Measurements from ENCODE around the gene SDK1. TPM values are rescaled to one million over a fixed set of nuclear protein-coding genes. Genes with fewer than 3 reads are reported as not detected.

Gene SDK1
- total and polyA plus RNA-seq, 2 donors (not counting 3 experiments of a cell fraction or from before 2014, with no cell fraction given), result 1.6 to 3.9 TPM

DNA sequence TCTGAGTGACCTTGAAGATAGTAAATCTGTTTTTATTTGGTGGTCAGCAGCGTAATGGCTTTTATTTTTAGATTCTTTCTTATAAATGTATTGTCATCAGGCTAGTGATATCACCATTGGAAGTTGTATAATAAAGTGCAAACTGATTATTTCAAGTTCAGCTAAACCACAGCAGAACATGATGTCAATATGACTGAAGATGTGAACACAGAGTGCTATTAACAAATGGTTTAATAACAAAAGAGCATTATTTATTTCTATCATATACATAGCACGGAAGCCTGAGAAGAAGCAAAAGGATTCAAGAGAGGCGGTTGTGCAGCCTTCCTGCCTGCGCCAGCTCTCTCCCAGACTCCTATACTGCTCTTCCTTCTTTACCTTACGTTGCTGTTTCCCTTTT lies 142.7 kb downstream of the SDK1 start:
- no peak for FAIRE-seq
- ChIA-PET CTCF (interaction anchor here (0.8 kb wide), 1 partner anchor 11 kb away, joined by 3 read pairs; no protein-coding TSS in a partner anchor), POLR2A (no interaction called here)
- Histone ChIP-seq H3K27me3 (ENCODE audit: control insufficient read depth in 2 of 2, insufficient read depth in 2 of 2, low read length in 2 of 2) (no peaks in the 10 kb centered on the region), H3K4me3 (replicated peaks in 1 of 3; ENCODE audit: insufficient read depth in 1 of 3, low read depth in 1 of 3, low read length in 3 of 3) (no peak overlapping the region), H3K36me3 (ENCODE audit: control insufficient read depth in 2 of 2, extremely low read depth in 1 of 2, insufficient read depth in 2 of 2, low read length in 2 of 2) (no peaks in the 10 kb centered on the region), H3K9ac (replicated peaks; ENCODE audit: extremely low read depth, insufficient read depth, low read length) (no peak overlapping the region), H3K9me3 (replicated peaks; ENCODE audit: control insufficient read depth, insufficient read depth, low read length) (no peaks in the 10 kb centered on the region), H4K20me1 (replicated peaks; ENCODE audit: control insufficient read depth, extremely low read depth, insufficient read depth, low read length) (no peaks in the 10 kb centered on the region), H3K4me1 (ENCODE audit: control insufficient read depth, extremely low read depth, insufficient read depth, low read length) (peaks cover 9% of the 10 kb centered on the region), H3K79me2 (ENCODE audit: control insufficient read depth, insufficient read depth, low read length) (no peaks in the 10 kb centered on the region), H3K9me1 (replicated peaks; ENCODE audit: control insufficient read depth, extremely low read depth, insufficient read depth, low read length) (no peaks in the 10 kb centered on the region), H3K4me2 (ENCODE audit: insufficient read depth, low read length) (no peak overlapping the region), H3K27ac (ENCODE audit: insufficient read depth, low read depth, low read length) (no peak overlapping the region), H2AFZ (ENCODE audit: low read depth, low read length) (no peak overlapping the region)
- BruUV-seq (replicated peaks), result no TSS peak
- intact Hi-C loops (cut with micrococcal nuclease), result no loop called here
- DNase-seq (ENCODE audit: low read depth, low spot score), result no peak
- TF ChIP-seq, protein P1, sequence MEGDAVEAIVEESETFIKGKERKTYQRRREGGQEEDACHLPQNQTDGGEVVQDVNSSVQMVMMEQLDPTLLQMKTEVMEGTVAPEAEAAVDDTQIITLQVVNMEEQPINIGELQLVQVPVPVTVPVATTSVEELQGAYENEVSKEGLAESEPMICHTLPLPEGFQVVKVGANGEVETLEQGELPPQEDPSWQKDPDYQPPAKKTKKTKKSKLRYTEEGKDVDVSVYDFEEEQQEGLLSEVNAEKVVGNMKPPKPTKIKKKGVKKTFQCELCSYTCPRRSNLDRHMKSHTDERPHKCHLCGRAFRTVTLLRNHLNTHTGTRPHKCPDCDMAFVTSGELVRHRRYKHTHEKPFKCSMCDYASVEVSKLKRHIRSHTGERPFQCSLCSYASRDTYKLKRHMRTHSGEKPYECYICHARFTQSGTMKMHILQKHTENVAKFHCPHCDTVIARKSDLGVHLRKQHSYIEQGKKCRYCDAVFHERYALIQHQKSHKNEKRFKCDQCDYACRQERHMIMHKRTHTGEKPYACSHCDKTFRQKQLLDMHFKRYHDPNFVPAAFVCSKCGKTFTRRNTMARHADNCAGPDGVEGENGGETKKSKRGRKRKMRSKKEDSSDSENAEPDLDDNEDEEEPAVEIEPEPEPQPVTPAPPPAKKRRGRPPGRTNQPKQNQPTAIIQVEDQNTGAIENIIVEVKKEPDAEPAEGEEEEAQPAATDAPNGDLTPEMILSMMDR (IDR thresholded peaks at IDR 0.05; ENCODE audit: extremely low read depth in 1 of 2, insufficient read depth in 1 of 2, low read depth in 1 of 2, low read length in 2 of 2), result no peak
- TF ChIP-seq JUN (IDR thresholded peaks at IDR 0.05; ENCODE audit: borderline replicate concordance, insufficient read depth, insufficient read length, low read depth), result no peak
- TF ChIP-seq, protein P2, sequence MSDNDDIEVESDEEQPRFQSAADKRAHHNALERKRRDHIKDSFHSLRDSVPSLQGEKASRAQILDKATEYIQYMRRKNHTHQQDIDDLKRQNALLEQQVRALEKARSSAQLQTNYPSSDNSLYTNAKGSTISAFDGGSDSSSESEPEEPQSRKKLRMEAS (IDR thresholded peaks at IDR 0.05; ENCODE audit: insufficient read depth, insufficient read length), result no peak
- no peak for TF ChIP-seq EZH2 (IDR thresholded peaks at IDR 0.05; ENCODE audit: borderline replicate concordance, low read depth, low read length, severe bottlenecking)
- TF ChIP-seq FOS (IDR thresholded peaks at IDR 0.05; ENCODE audit: borderline replicate concordance, insufficient read depth, low read length), result no peak
- no peak for TF ChIP-seq POLR2AphosphoS5 (IDR thresholded peaks at IDR 0.05; ENCODE audit: insufficient read depth, low read depth, low read length)
- TF ChIP-seq POLR2A (IDR thresholded peaks at IDR 0.05; ENCODE audit: low read depth, low read length), result no peak
- TF ChIP-seq GATA2 (IDR thresholded peaks at IDR 0.05; ENCODE audit: insufficient read depth, insufficient read length, low read depth, low read length), result no peak
- no peak for TF ChIP-seq MYC (IDR thresholded peaks at IDR 0.05; ENCODE audit: low read depth, low read length)
- dilution Hi-C loops (cut with MboI; ENCODE audit: extremely low pct_ligation_motif_present, low sequenced_read_pairs), result no loop called here

Data from endothelial cell of umbilical vein (primary cell).